ENCODE data around the gene RPL7A. TPM values are rescaled to one million over a fixed set of nuclear protein-coding genes. Genes with fewer than 3 reads are reported as not detected.

Gene RPL7A
- total RNA-seq, 1 experiment from 2014 or later: 2,747 TPM

DNA sequence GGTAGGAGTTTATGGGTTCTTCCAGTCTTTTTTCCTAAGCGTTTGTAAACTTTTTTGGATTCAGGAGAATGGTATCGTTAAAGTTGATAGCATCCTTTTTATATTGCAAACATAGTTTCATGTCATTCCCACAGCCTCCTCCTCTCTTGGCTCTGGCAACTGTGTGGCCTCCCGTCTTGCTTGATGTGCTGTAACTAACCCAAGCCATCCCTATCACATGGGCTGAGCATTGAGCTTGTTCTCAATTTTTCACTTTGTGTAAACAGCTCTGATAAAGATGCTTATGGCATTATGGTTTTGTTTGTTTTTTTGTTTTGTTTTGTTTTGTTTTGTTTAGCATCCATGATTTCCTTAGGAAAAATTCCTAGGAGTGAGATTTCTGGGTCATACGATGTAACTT, 32.7 kb downstream of the RPL7A start (continued):
- TF ChIP-seq ZNF425 (CRISPR knock-in tag; conservative IDR thresholded peaks at IDR 0.05): no peak
- TF ChIP-seq, protein P1, sequence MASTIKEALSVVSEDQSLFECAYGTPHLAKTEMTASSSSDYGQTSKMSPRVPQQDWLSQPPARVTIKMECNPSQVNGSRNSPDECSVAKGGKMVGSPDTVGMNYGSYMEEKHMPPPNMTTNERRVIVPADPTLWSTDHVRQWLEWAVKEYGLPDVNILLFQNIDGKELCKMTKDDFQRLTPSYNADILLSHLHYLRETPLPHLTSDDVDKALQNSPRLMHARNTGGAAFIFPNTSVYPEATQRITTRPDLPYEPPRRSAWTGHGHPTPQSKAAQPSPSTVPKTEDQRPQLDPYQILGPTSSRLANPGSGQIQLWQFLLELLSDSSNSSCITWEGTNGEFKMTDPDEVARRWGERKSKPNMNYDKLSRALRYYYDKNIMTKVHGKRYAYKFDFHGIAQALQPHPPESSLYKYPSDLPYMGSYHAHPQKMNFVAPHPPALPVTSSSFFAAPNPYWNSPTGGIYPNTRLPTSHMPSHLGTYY (CRISPR knock-in tag; IDR thresholded peaks at IDR 0.05): no peak
- no peak for TF ChIP-seq TP53 (CRISPR knock-in tag; IDR thresholded peaks at IDR 0.05)
- TF ChIP-seq, protein P2, sequence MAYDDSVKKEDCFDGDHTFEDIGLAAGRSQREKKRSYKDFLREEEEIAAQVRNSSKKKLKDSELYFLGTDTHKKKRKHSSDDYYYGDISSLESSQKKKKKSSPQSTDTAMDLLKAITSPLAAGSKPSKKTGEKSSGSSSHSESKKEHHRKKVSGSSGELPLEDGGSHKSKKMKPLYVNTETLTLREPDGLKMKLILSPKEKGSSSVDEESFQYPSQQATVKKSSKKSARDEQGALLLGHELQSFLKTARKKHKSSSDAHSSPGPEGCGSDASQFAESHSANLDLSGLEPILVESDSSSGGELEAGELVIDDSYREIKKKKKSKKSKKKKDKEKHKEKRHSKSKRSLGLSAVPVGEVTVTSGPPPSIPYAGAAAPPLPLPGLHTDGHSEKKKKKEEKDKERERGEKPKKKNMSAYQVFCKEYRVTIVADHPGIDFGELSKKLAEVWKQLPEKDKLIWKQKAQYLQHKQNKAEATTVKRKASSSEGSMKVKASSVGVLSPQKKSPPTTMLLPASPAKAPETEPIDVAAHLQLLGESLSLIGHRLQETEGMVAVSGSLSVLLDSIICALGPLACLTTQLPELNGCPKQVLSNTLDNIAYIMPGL (CRISPR knock-in tag; IDR thresholded peaks at IDR 0.05): no peak
- no peak for TF ChIP-seq ZBTB21 (CRISPR knock-in tag; IDR thresholded peaks at IDR 0.05; ENCODE audit: borderline replicate concordance)

- Mint-ChIP-seq H3K27ac (no peak overlapping the region), H3K4me1 (peaks cover 4% of the 10 kb centered on the region; the same call in 1 of the 2 replicates), H3K9me3 (peaks cover 4% of the 10 kb centered on the region), H3K36me3 (no peaks in the 10 kb centered on the region), H3K4me3 (no peak overlapping the region), H3K27me3 (ENCODE audit: low read depth) (peaks cover 19% of the 10 kb centered on the region)
- DNase-seq (ENCODE audit: low spot score): no peak
- TF ChIP-seq FOXP1 (CRISPR knock-in tag; IDR thresholded peaks at IDR 0.05; ENCODE audit: borderline replicate concordance) (no peak), IRF2 (CRISPR knock-in tag; IDR thresholded peaks at IDR 0.05; ENCODE audit: borderline replicate concordance, low read depth) (no peak), ZNF425 (CRISPR knock-in tag; conservative IDR thresholded peaks at IDR 0.05) (no peak), CTCF (IDR thresholded peaks at IDR 0.05) (no peak), MLX (CRISPR knock-in tag; IDR thresholded peaks at IDR 0.05) (no peak), ARID4B (CRISPR knock-in tag; IDR thresholded peaks at IDR 0.05; ENCODE audit: borderline replicate concordance) (no peak), ZNF317 (CRISPR knock-in tag; IDR thresholded peaks at IDR 0.05; ENCODE audit: borderline replicate concordance, low read depth) (no peak), ZNF219 (CRISPR knock-in tag; IDR thresholded peaks at IDR 0.05; ENCODE audit: borderline replicate concordance) (no peak), JUN (CRISPR knock-in tag; IDR thresholded peaks at IDR 0.05) (no peak), GTF2I (CRISPR knock-in tag; conservative IDR thresholded peaks at IDR 0.05) (no peak), NFYB (CRISPR knock-in tag; conservative IDR thresholded peaks at IDR 0.05; ENCODE audit: low read depth) (no peak), FOXK1 (CRISPR knock-in tag; IDR thresholded peaks at IDR 0.05) (no peak)
- ATAC-seq: no peak
- ChIA-PET POLR2A (no interaction called here), CTCF (no interaction called here)
Measured at GRCh38 chr9:133382507-133383141, 34.6 kb downstream of the RPL7A start.

All from WTC11 (cell line).